Measurements from ENCODE around the gene LRIT3. TPM values are rescaled to one million over a fixed set of nuclear protein-coding genes. Genes with fewer than 3 reads are reported as not detected.

Gene LRIT3
- total RNA-seq, 1 donor from 2014 or later = 0.15 TPM

DNA sequence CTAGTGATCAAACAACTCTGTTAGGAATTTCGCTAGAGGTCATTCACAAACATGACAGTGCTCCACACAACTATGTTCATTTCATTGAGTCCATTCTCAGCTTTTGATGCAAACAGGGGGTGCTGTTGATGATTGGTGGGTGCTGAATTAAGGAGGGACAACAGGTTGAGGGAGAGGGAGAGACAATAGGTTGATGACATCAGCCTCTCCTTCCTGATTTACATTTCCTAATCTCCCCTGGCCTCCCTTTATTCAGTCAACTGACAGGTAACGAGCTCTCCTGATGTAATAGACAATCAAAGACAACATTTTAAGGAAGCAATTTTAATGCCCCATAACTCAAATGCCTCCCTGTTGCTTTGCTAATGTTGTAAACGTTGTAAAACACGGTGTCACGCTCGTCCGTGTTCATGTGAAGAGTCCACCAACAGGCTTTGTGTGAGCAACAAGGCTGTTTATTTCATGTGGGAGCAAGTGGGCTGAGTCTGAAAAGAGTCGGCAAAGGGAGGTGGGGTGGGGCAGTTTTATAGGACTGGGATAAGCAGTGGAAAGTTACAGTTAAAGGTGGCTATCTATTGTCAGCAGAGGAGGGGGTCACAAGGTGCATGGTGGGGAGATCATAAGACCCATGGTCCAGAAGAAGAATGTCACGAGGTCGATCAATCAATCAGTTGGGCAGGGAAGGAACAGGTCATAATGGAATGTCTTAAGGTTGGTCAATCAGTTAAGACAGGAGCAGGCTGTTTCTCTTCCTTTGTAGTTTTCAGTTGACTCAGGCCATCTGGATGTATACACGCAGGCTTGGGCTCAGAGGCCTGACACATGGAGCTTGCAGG is 37.1 kb upstream of the LRIT3 start:
- Histone ChIP-seq H3K27ac (no peak overlapping the region), H3K4me1 (peaks cover 9% of the 10 kb centered on the region), H3K27me3 (no peaks in the 10 kb centered on the region), H3F3A (ENCODE audit: low read depth) (peaks cover 12% of the 10 kb centered on the region), H3K9me3 (ENCODE audit: low read depth) (no peaks in the 10 kb centered on the region), H2AFZ (replicated peaks) (peak overlapping the region; percentile 96), H3K4me2 (peak overlapping the region; percentile 16), H3K79me2 (ENCODE audit: low read depth) (peaks cover 4% of the 10 kb centered on the region), H4K20me1 (ENCODE audit: low read depth) (no peaks in the 10 kb centered on the region), H3K36me3 (no peaks in the 10 kb centered on the region), H3K9ac (no peak overlapping the region), H3K4me3 (no peak overlapping the region)
- peaks cover 2% of the 10 kb centered on the region for H3K36me3 Mint-ChIP-seq
- H3K9me3 Mint-ChIP-seq = no peaks in the 10 kb centered on the region
- no peak for TF ChIP-seq EZH2 (IDR thresholded peaks at IDR 0.05)
- peaks cover 2% of the 10 kb centered on the region for H3K4me1 Mint-ChIP-seq
- H3K4me3 Mint-ChIP-seq = no peak overlapping the region
- no peak overlapping the region for H3K27ac Mint-ChIP-seq
- H3K27me3 Mint-ChIP-seq (ENCODE audit: insufficient read depth, low read depth) = no peaks in the 10 kb centered on the region
- DNase-seq (ENCODE audit: low spot score) = no peak

DNA sequence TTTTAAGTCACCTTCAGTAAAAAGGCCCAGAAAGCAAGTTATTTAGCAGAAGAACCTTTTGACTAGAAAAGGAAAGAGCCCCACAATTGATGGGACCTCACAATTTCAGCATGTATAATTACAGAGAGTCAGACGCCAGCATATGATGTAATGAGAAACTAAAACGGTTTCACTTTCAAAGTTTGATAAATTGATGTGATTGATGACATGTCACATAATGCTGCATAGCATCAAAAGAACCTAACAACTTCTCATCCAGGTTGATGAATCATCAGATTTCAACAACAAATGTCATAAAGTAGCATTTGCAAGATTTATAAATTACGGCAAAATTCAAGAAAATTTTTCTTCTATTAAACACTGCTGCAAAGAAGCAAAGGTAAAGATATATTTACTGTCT is 36.2 kb upstream of the LRIT3 start:
- no peak overlapping the region for H3K4me3 Mint-ChIP-seq
- Histone ChIP-seq H3K9me3 (ENCODE audit: low read depth) (no peaks in the 10 kb centered on the region), H3K27me3 (no peaks in the 10 kb centered on the region), H3K27ac (no peak overlapping the region), H4K20me1 (ENCODE audit: low read depth) (no peaks in the 10 kb centered on the region), H3K36me3 (no peaks in the 10 kb centered on the region), H3K4me3 (no peak overlapping the region), H2AFZ (replicated peaks) (no peak overlapping the region), H3K4me2 (no peak overlapping the region), H3F3A (ENCODE audit: low read depth) (peaks cover 12% of the 10 kb centered on the region), H3K4me1 (peaks cover 12% of the 10 kb centered on the region), H3K79me2 (ENCODE audit: low read depth) (peaks cover 13% of the 10 kb centered on the region), H3K9ac (no peak overlapping the region)
- H3K4me1 Mint-ChIP-seq = peaks cover 11% of the 10 kb centered on the region
- H3K27me3 Mint-ChIP-seq (ENCODE audit: insufficient read depth, low read depth) = peaks cover 2% of the 10 kb centered on the region
- no peak for DNase-seq (ENCODE audit: low spot score)
- no peak for TF ChIP-seq EZH2 (IDR thresholded peaks at IDR 0.05)
- TF ChIP-seq EZH2phosphoT487 (IDR thresholded peaks at IDR 0.05) = no peak
- TF ChIP-seq, protein P1, sequence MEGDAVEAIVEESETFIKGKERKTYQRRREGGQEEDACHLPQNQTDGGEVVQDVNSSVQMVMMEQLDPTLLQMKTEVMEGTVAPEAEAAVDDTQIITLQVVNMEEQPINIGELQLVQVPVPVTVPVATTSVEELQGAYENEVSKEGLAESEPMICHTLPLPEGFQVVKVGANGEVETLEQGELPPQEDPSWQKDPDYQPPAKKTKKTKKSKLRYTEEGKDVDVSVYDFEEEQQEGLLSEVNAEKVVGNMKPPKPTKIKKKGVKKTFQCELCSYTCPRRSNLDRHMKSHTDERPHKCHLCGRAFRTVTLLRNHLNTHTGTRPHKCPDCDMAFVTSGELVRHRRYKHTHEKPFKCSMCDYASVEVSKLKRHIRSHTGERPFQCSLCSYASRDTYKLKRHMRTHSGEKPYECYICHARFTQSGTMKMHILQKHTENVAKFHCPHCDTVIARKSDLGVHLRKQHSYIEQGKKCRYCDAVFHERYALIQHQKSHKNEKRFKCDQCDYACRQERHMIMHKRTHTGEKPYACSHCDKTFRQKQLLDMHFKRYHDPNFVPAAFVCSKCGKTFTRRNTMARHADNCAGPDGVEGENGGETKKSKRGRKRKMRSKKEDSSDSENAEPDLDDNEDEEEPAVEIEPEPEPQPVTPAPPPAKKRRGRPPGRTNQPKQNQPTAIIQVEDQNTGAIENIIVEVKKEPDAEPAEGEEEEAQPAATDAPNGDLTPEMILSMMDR (IDR thresholded peaks at IDR 0.05) = no peak
- H3K27ac Mint-ChIP-seq = no peak overlapping the region
- peaks cover 2% of the 10 kb centered on the region for H3K36me3 Mint-ChIP-seq
- H3K9me3 Mint-ChIP-seq = no peaks in the 10 kb centered on the region

DNA sequence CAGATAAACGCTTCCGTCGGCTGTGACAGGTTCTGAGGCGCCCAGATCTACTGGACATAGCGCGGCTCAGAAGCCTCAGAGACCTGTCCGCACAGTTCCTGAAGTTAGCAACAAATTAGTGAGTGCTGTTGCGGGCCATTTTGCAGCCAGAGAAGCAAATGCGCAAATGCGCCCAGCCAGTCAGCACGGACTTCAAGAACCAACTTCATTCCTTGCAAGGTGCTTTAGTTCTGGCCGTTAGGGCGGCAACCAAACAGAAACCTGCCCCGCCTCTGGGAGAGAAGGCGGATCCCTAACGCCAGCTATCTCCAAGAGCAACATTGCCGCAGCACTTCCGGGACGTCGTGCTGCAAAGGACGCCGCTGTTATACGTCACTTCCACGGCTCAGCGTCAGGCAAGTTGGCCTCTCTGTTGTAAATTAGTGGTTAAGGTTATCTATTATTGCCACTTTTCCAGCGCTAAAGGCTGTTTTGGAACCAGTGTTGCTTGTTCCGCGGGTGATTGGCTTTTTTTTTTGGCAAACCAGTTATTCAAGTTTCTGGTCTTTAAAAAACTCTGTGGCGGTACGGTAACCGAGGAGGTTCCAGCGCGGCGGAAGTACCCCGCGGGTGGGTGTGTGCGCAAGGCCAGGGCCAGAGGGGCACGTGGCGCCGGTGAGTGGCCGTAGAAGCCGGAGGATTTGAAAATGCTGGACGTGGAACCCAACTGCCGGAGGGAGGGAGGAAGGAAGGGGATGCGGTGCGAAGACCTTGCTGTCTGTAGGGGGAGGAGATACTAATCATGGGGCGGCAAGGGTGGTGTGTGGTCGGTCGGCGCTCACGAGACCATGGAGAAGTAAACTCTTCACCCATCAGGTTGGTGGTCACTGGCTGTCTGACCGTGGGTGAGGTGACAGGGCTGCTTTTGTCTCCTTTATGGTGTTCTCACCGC is 32.5 kb upstream of the LRIT3 start, which contains the start of gene GAR1:
Gene GAR1, plus strand, starts transcription at position 612 of the 931 bp plus-strand sequence. CDS start 403 bp downstream, outside the sequence.
- H3K36me3 Mint-ChIP-seq = peaks cover 21% of the 10 kb centered on the region
- TF ChIP-seq EZH2 (IDR thresholded peaks at IDR 0.05) (no peak), EZH2phosphoT487 (IDR thresholded peaks at IDR 0.05) (no peak)
- TF ChIP-seq, protein P1 (IDR thresholded peaks at IDR 0.05) = no peak
- H3K4me2 ChIP-seq = peak within 1 kb of the TSS; percentile 82
- no peaks in the 10 kb centered on the region for H3K27me3 ChIP-seq
- peak within 1 kb of the TSS; percentile 94 for H3K27ac Mint-ChIP-seq
- H3K79me2 ChIP-seq (ENCODE audit: low read depth) = peaks cover 50% of the 10 kb centered on the region
- no peaks in the 10 kb centered on the region for H3K36me3 ChIP-seq
- DNase-seq (ENCODE audit: low spot score) = peak; percentile 96
- H4K20me1 ChIP-seq (ENCODE audit: low read depth) = no peaks in the 10 kb centered on the region
- peaks cover 14% of the 10 kb centered on the region for H3K4me1 ChIP-seq
- peak within 1 kb of the TSS; percentile 42 for H3K27ac ChIP-seq
- peak within 1 kb of the TSS; percentile 62 for H3K4me3 ChIP-seq
- H3K9me3 ChIP-seq (ENCODE audit: low read depth) = no peaks in the 10 kb centered on the region
- peak within 1 kb of the TSS; percentile 97 for H3K4me3 Mint-ChIP-seq
- H3K9me3 Mint-ChIP-seq = no peaks in the 10 kb centered on the region
- H3K27me3 Mint-ChIP-seq (ENCODE audit: insufficient read depth, low read depth) = peaks cover 2% of the 10 kb centered on the region
- peaks cover 12% of the 10 kb centered on the region for H3F3A ChIP-seq (ENCODE audit: low read depth)
- peak within 1 kb of the TSS; percentile 43 for H3K9ac ChIP-seq
- H2AFZ ChIP-seq (replicated peaks) = peak within 1 kb of the TSS; percentile 96
- H3K4me1 Mint-ChIP-seq = peaks cover 20% of the 10 kb centered on the region
